Skin of body (tissue), 2 donors: ENCODE measurements around the gene MRPS23. TPM values are rescaled to one million over a fixed set of nuclear protein-coding genes. Genes with fewer than 3 reads are reported as not detected.

ENCODE experiments used
- DNase-seq: peaks from one replicate; lab custom pipeline; 2025; lab: John Stamatoyannopoulos, UW
- total RNA-seq: library from RNA; depleted of rRNA; stranded (reverse); fragments of >200 nt; gene quantifications from one replicate; pipeline ENCODE4 v1.2.3, GENCODE V29; 2014

The MRPS23 gene
- total RNA-seq, 1 donor from 2014 or later, result 10.4 TPM

GRCh38 chr17:57879437-57880085, 29.7 kb upstream of the MRPS23 start:
- DNase-seq, result no peak

DNA sequence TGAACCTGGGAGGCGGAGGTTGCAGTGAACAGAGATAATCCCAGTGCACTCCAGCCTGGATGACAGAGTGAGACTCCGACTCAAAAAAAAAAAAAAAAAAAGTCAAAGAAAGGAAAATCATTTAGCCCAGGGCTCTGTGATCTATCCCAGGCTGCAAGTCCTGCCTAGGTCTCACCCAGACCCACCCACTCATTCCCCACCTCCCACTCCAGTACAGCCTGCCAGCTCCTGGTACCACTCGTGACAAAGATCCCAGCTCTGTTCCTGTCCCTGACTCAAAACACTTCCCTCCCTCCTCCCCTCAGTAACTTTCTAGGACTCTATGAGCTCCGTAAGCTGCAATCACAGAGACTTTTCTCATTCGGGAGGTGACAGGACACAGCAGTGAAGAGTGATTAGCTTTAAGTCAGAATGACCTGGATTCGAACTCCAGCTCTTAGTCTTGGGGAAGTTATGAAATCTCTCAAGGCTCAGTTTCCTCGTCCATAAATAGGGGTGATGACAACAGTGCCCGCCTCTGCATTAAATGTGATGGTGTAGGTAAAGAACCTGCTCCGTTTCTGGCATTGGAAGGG, 28.0 kb upstream of the MRPS23 start:
- DNase-seq, result no peak

DNA sequence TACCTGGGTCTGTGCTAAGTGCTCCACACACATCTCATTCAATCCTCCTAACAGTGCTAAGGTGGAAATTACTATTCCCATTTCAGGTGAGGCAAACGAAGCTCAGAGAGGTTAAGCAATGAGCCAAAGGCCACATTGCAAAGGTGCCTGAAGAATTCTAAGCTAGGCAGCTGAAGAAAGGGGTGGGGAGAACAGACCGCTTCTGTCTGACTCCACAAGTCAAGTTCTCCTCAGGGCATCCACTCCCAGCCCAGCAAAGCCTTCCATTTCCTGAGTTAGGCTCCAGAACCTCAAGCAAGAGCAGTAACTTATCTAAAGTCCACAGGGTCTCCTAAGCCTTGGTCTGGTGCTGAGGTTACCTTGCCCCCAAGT, 27.0 kb upstream of the MRPS23 start:
- peak; percentile 35 for DNase-seq

DNA sequence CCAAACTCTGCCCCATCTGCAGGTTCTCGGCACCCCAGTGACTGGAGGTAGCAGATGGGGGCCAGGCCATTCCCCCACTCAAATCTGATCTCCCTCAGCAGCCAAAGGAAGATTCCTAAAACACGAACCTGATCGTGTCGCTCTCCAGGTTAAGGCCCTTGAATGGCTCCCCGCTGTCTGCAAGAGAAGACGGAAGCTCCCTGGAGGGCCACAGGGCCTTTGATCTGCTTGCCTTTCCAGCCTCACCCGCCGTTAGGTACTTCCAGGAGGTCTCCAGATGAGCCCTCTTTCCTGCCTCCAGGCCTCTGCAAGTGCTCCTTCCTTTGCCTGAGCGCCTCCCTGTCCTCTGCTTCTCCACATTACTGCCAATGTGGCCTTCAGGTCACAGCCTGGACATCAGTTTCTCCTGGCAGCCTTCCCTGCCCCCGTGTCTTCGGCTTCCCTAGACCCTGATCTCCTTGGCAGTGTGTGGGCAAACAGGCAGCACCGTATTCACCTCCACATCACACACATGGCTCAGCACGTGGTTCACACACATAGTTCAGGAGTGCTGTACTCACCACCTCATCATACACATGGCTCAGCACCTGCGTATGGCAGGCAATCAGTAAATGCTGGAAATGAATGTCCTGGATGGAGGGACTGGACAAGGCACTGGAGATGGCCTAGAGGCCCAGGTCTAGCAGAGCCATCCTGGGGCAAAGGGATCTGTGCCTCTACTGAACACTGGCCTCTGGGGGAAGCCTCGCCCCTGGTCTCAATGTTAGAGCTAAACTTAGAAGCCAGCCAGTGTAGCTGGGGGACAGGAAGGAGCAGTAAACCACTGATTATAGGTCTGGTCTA, 26.4 kb upstream of the MRPS23 start:
- peak; percentile 21 for DNase-seq

- DNase-seq, result peak; percentile 97
These were observed 25.6 kb upstream of the MRPS23 start for GRCh38 chr17:57875290-57876022.

- DNase-seq, result peak; percentile 96
These were observed 24.8 kb upstream of the MRPS23 start for GRCh38 chr17:57874434-57875289.

- DNase-seq, result no peak
These were observed 24.2 kb upstream of the MRPS23 start for GRCh38 chr17:57874058-57874419.

GRCh38 chr17:57873261-57874057, 23.6 kb upstream of the MRPS23 start:
- DNase-seq, result no peak

- no peak for DNase-seq
These were observed 22.7 kb upstream of the MRPS23 start for GRCh38 chr17:57872536-57872935.

DNA sequence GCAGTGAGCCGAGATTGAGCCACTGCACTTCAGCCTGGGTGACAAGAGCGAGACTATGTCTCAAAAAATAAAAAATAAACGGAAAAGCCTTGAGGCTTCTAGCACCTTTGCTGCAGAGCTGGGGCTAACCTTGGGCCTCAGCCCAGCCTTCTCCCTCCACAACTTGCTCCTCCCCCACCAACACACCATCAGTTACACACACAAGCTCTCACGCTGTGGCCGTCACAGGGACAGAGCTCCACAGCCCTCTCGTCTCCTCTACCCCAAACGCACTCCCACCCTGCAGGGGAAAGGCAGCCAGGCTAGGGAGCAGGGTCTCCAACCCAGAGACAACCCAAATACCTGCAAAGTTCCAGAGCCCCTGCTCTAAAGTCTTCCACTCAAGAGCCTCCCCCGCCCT, 22.0 kb upstream of the MRPS23 start:
- no peak for DNase-seq

DNA sequence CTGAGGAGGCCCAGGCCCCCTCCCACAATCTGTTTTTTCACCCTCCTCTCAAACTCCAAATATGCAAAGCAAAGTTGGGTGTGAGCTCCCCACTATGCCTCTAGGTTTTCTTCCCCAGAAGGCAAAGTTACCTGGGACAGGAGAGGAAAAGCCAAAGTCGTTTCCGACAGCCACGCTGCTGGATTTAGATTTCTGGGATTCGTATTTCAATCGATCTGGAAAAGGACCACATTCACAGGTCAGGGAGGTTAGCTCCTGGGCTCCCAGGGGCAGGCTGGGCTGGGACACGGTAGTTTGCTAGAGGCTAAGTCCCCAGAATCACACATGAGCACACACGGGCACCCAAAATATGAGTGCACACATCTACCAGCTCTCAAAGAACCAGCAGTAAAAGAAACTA, 21.3 kb upstream of the MRPS23 start:
- DNase-seq, result no peak

- no peak for DNase-seq
These were observed 20.4 kb upstream of the MRPS23 start for GRCh38 chr17:57870283-57870635.

- DNase-seq, result peak; percentile 64
These were observed 19.9 kb upstream of the MRPS23 start for GRCh38 chr17:57869617-57870282.

- DNase-seq, result peak; percentile 60
These were observed 19.2 kb upstream of the MRPS23 start for GRCh38 chr17:57868910-57869616.

GRCh38 chr17:57868007-57868909, 18.4 kb upstream of the MRPS23 start:
- peak; percentile 81 for DNase-seq

DNA sequence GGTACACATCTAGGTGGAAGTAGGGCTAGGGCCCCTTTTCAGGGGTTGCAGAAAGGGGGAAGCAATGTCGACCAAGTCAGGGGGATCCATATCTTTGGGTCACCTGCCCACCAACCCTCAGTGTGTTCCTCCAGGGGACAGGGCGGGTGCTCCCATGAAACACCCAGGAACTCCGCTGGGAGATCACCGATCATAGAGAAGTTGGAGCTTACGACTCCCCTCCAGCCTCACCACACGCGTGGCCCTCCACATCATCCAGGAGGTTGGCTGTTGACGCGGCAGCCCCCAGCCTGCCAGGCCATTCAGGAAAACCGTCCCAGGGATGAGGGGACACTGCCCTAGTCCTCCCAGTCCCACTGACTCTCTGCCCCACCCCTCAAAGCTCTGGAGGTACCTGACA, 17.3 kb upstream of the MRPS23 start:
- DNase-seq, result no peak

DNA sequence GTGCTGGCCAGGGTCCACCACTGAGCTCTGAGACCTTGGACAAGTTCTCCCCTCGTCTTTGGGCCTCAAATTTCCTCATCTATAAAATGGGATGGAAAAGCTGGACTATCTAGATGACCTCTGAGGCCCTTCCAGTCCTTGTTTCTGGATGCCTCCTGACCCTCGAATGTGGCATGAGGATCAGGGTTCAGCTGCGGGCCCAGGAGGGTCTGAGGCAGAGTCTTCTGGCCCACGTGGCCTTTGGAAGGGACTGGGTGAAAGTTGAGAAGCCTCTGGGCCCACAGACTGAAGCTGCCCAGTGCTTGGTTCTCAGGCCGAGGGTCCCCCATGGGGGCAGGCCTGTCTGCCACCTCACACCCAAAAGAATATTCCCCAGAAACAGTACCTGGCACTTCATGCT, 16.9 kb upstream of the MRPS23 start:
- no peak for DNase-seq

GRCh38 chr17:57866319-57866718, 16.5 kb upstream of the MRPS23 start:
- DNase-seq, result no peak
